Upper lobe of left lung (tissue), 4 donors: ENCODE results near the gene MAGEA9B.

Source experiments
- POLR2A ChIP-seq, 4 donors: fragments of 450-650 bp; IDR thresholded peaks; one replicate each; pipeline ENCODE4 v1.5.1; 2016 to 2017; ENCODE audit warnings: antibody characterized with exemption in 4 of 4, mild to moderate bottlenecking in 2 of 4
- TF ChIP-seq, protein P1 (sequence below), 6 experiments: fragments of 450-650 bp in 4 of 6; fragments of 200-600 bp in 2 of 6; sonication (generic) in 2 of 6; IDR thresholded peaks; one replicate each; pipeline ENCODE4 v1.5.1; 2016 to 2019; ENCODE audit warnings: antibody characterized with exemption in 6 of 6

DNA sequence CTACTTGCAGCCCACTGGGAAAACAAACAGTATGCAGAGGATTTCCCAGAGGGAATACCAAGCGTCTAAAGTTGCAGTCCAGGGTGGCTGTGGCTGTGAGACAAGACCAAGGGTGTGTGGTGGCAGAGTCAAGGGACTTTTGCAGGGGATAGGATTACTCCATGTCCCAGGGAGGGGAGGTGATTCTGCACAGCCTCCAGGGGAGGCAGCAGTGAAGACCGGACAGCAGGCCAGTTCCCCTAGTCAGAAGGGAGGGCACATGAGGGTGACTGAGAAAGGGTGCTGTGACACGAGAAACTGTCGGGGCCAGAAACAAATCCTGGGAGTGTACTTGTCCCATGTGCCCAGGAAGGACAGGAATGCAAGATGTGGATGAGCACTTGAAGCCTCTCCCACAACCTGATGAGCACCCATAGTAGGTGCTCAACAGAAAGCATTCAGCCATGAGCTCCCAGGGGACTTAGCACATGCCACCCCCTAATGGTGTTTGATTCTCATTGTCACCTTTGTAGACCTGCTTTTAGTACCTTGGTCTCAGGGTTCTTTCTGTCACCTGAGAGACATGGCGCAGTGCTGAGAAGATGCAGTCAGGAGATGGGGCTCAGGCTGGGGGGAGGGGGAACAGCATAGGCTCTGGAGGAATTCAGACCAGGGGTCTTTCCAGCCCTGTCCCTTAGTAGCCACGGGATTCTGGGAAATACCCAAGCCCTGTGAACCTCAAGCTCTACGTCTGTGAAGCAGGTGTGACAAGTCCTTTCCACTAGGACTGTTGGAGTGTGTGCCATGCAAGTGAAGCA, 19.4 kb downstream of the MAGEA9B start:
- TF ChIP-seq, protein P1, sequence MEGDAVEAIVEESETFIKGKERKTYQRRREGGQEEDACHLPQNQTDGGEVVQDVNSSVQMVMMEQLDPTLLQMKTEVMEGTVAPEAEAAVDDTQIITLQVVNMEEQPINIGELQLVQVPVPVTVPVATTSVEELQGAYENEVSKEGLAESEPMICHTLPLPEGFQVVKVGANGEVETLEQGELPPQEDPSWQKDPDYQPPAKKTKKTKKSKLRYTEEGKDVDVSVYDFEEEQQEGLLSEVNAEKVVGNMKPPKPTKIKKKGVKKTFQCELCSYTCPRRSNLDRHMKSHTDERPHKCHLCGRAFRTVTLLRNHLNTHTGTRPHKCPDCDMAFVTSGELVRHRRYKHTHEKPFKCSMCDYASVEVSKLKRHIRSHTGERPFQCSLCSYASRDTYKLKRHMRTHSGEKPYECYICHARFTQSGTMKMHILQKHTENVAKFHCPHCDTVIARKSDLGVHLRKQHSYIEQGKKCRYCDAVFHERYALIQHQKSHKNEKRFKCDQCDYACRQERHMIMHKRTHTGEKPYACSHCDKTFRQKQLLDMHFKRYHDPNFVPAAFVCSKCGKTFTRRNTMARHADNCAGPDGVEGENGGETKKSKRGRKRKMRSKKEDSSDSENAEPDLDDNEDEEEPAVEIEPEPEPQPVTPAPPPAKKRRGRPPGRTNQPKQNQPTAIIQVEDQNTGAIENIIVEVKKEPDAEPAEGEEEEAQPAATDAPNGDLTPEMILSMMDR (IDR thresholded peaks at IDR 0.05): no peak
- no peak for TF ChIP-seq POLR2A (IDR thresholded peaks at IDR 0.05)
